HCT116 (cell line): ENCODE data around the gene HIVEP3. TPM values are rescaled to one million over a fixed set of nuclear protein-coding genes. Genes with fewer than 3 reads are reported as not detected.

Source experiments
- ATAC-seq: fragments of 200-7000 bp; cut with Tn5 transposase; 2 replicates; pipeline ENCODE4 v1.9.1; 2020; ENCODE audit warnings: mild to moderate bottlenecking, moderate library complexity
- BruUV-seq: library from RNA; stranded (reverse); fragments of 400-500 nt; replicated peaks from 2 replicates; lab custom pipeline; 2021; lab: Mats Ljungman, UMichigan
- CTCF ChIA-PET: fragments of 300-600 bp; sonication (Branson Sonifier 250); formaldehyde crosslinking; loops from one replicate; lab custom pipeline; 2021; ENCODE audit warnings: antibody characterized with exemption; lab: Charles Lee
- POLR2A ChIA-PET: fragments of 300-600, 350-600 bp; sonication (Branson Sonifier 250); formaldehyde crosslinking; loops from one replicate; lab custom pipeline; 2021; ENCODE audit warnings: antibody characterized with exemption; lab: Charles Lee
- RAD21 ChIA-PET, 2 experiments: fragments of 300-600 bp; sonication (Branson Sonifier 250); formaldehyde crosslinking; loops; one replicate each; lab custom pipeline; 2023; ENCODE audit warnings: low total read pairs in 2 of 2; ENCODE audit not compliant: uncharacterized antibody in 2 of 2, unreplicated experiment in 2 of 2, low non-redundant PET in 1 of 2; lab: Charles Lee
- DNase-seq: peaks from one replicate; pipeline ENCODE4 v3.0.0-alpha.2; 2010; ENCODE audit warnings: low read depth, low spot score
- H2AFZ ChIP-seq: fragments of 200-600 bp; shearing (Covaris generic), sonication (generic); 2 replicates; pipeline ENCODE4 v1.6.1; 2017; ENCODE audit warnings: low read depth, mixed run types, mixed read lengths, antibody characterized with exemption, low read length; ENCODE audit not compliant: poor library complexity, severe bottlenecking
- H3K27ac ChIP-seq: 2 replicates; pipeline ENCODE4 v1.5.1; 2012; ENCODE audit warnings: low read depth, low read length
- H3K27me3 ChIP-seq: fragments of 200-600 bp; sonication (generic); 2 replicates; pipeline ENCODE4 v1.6.1; 2016; ENCODE audit warnings: mixed run types, low read length, mixed read lengths; ENCODE audit not compliant: insufficient read depth
- H3K36me3 ChIP-seq, 2 experiments: fragments of 200-500 bp in 1 of 2; fragments of 200-600 bp in 1 of 2; sonication (Bioruptor generic) in 1 of 2; sonication (generic) in 1 of 2; 2 replicates each; pipeline versions ENCODE4 v1.5.1 to v1.6.1; 2014 to 2016; ENCODE audit warnings: low read length in 2 of 2, inconsistent platforms in 1 of 2, mixed read lengths in 1 of 2, mixed run types in 1 of 2; ENCODE audit not compliant: insufficient read depth in 2 of 2, control insufficient read depth in 1 of 2
- H3K4me1 ChIP-seq, 2 experiments: fragments of 200-600 bp in 1 of 2; sonication (generic) in 1 of 2; 2 replicates each; pipeline versions ENCODE4 v1.5.1 to v1.6.1; 2012 to 2017; ENCODE audit warnings: low read length in 2 of 2, inconsistent platforms in 1 of 2, mild to moderate bottlenecking in 1 of 2, mixed read lengths in 1 of 2, mixed run types in 1 of 2, moderate library complexity in 1 of 2; ENCODE audit not compliant: insufficient read depth in 2 of 2, control insufficient read depth in 1 of 2
- H3K4me2 ChIP-seq: fragments of 200-600 bp; sonication (generic); 2 replicates; pipeline ENCODE4 v1.6.1; 2017; ENCODE audit warnings: mixed run types, low read length, mixed read lengths
- H3K4me3 ChIP-seq, 2 experiments: fragments of 200-600 bp in 1 of 2; sonication (generic) in 1 of 2; replicated peaks in 1 of 2; 2 replicates each; pipeline ENCODE4 v1.5.1; 2011 to 2016; ENCODE audit warnings: low read length in 2 of 2, control low read depth in 1 of 2, low read depth in 1 of 2, mild to moderate bottlenecking in 1 of 2, mixed read lengths in 1 of 2, mixed run types in 1 of 2
- H3K79me2 ChIP-seq: fragments of 200-600 bp; sonication (generic); 2 replicates; pipeline ENCODE4 v1.6.1; 2017; ENCODE audit warnings: mild to moderate bottlenecking, mixed run types, low read length, moderate library complexity, mixed read lengths; ENCODE audit not compliant: insufficient read depth
- H3K9ac ChIP-seq: fragments of 200-600 bp; sonication (generic); 2 replicates; pipeline ENCODE4 v1.6.1; 2016; ENCODE audit warnings: low read length, mixed read lengths
- H3K9me2 ChIP-seq: fragments of 200-600 bp; sonication (generic), shearing (Covaris generic); 2 replicates; pipeline ENCODE4 v1.6.1; 2017; ENCODE audit warnings: mixed run types, mild to moderate bottlenecking, moderate library complexity; ENCODE audit not compliant: insufficient read depth
- H3K9me3 ChIP-seq, 2 experiments: fragments of 200-500 bp in 1 of 2; fragments of 200-600 bp in 1 of 2; sonication (Bioruptor generic) in 1 of 2; sonication (generic) in 1 of 2; 2 replicates each; pipeline ENCODE4 v1.6.1; 2014 to 2017; ENCODE audit warnings: low read length in 2 of 2, mixed read lengths in 2 of 2, inconsistent platforms in 1 of 2, low read depth in 1 of 2, mild to moderate bottlenecking in 1 of 2, mixed run types in 1 of 2, moderate library complexity in 1 of 2; ENCODE audit not compliant: control insufficient read depth in 1 of 2, insufficient read depth in 1 of 2
- H4K20me1 ChIP-seq: fragments of 200-600 bp; sonication (generic), shearing (Covaris generic); 2 replicates; pipeline ENCODE4 v1.6.1; 2017; ENCODE audit warnings: mixed run types, mild to moderate bottlenecking, moderate library complexity; ENCODE audit not compliant: insufficient read depth
- ATF3 ChIP-seq: IDR thresholded peaks from 2 replicates; pipeline ENCODE4 v1.6.1; 2012
- CBX3 ChIP-seq: IDR thresholded peaks from 2 replicates; pipeline ENCODE4 v1.6.1; 2012; ENCODE audit warnings: low read depth
- CEBPB ChIP-seq: IDR thresholded peaks from 2 replicates; pipeline ENCODE4 v1.6.1; 2012; ENCODE audit warnings: low read depth
- CTCF ChIP-seq, 3 experiments: fragments of 200-600 bp in 1 of 3; sonication (generic) in 1 of 3; IDR thresholded peaks in 2 of 3; conservative IDR thresholded peaks in 1 of 3; 2 replicates each; pipeline ENCODE4 v1.5.1; 2012 to 2017; ENCODE audit warnings: low read depth in 2 of 3, low read length in 2 of 3, antibody characterized with exemption in 1 of 3, borderline replicate concordance in 1 of 3, control low read depth in 1 of 3, mild to moderate bottlenecking in 1 of 3, mixed read lengths in 1 of 3, mixed run types in 1 of 3, moderate library complexity in 1 of 3; ENCODE audit not compliant: insufficient read depth in 1 of 3
- EGR1 ChIP-seq: IDR thresholded peaks from 2 replicates; pipeline ENCODE4 v1.6.1; 2012; ENCODE audit warnings: low read depth
- ELF1 ChIP-seq: IDR thresholded peaks from 2 replicates; pipeline ENCODE4 v1.6.1; 2012; ENCODE audit warnings: low read depth, borderline replicate concordance
- EZH2 ChIP-seq: fragments of 200-600 bp; sonication (generic); IDR thresholded peaks from 2 replicates; pipeline ENCODE4 v1.6.1; 2017; ENCODE audit warnings: antibody characterized with exemption, mixed run types
- FOSL1 ChIP-seq: IDR thresholded peaks from 2 replicates; pipeline ENCODE4 v1.6.1; 2012; ENCODE audit warnings: low read depth
- MAX ChIP-seq: IDR thresholded peaks from 2 replicates; pipeline ENCODE4 v1.6.1; 2012
- POLR2A ChIP-seq: IDR thresholded peaks from 2 replicates; pipeline ENCODE4 v1.7.0; 2011; ENCODE audit warnings: borderline replicate concordance; ENCODE audit not compliant: insufficient read depth, insufficient read length; ENCODE audit errors: extremely low read depth
- POLR2AphosphoS5 ChIP-seq: IDR thresholded peaks from 2 replicates; pipeline ENCODE4 v1.6.1; 2011; ENCODE audit warnings: mild to moderate bottlenecking, low read depth, low read length, moderate library complexity
- REST ChIP-seq: IDR thresholded peaks from 2 replicates; pipeline ENCODE4 v1.6.1; 2012; ENCODE audit warnings: low read depth
- SRF ChIP-seq: IDR thresholded peaks from 2 replicates; pipeline ENCODE4 v1.6.1; 2012; ENCODE audit warnings: low read depth
- TCF7L2 ChIP-seq: IDR thresholded peaks from 2 replicates; pipeline ENCODE4 v1.7.0; 2011; ENCODE audit warnings: borderline replicate concordance, inconsistent platforms; ENCODE audit not compliant: insufficient read depth, insufficient read length; ENCODE audit errors: extremely low read depth
- ZBTB33 ChIP-seq: IDR thresholded peaks from 2 replicates; pipeline ENCODE4 v1.6.1; 2011; ENCODE audit warnings: mild to moderate bottlenecking, low read length, moderate library complexity; ENCODE audit not compliant: insufficient replicate concordance; ENCODE audit errors: extremely low read depth
- ZFX ChIP-seq: fragments of 450-650 bp; IDR thresholded peaks from 2 replicates; pipeline ENCODE4 v1.6.1; 2017
- ZNF274 ChIP-seq: fragments of 200-500 bp; sonication (Bioruptor generic); IDR thresholded peaks from 2 replicates; pipeline ENCODE4 v1.6.1; 2014; ENCODE audit warnings: mild to moderate bottlenecking, low read depth, low read length, inconsistent platforms
- intact Hi-C: fragments of 100-400 bp; cut with micrococcal nuclease; formaldehyde crosslinking; loops from 2 replicates; pipeline ENCODE4 v1.10.0; 2022
- total RNA-seq: library from RNA; stranded (reverse); gene quantifications from one replicate; pipeline ENCODE4 v1.2.1, GENCODE V29; 2021; ENCODE audit not compliant: unreplicated experiment

The HIVEP3 gene
- total RNA-seq, 1 experiment from 2014 or later = 7.1 TPM

- no TSS peak for BruUV-seq
- CTCF ChIA-PET = no interaction called here
- Histone ChIP-seq H3K27ac (no peak overlapping the region), H4K20me1 (no peaks in the 10 kb centered on the region), H3K4me3 (no peak overlapping the region), H3K4me2 (no peak overlapping the region), H3K27me3 (no peaks in the 10 kb centered on the region), H3K36me3 (no peaks in the 10 kb centered on the region), H3K4me1 (peaks cover 0 to 6% of the 10 kb centered on the region in 2 experiments; a peak in 3 of 4 replicates), H3K9me2 (no peaks in the 10 kb centered on the region), H3K9ac (no peak overlapping the region), H3K79me2 (no peaks in the 10 kb centered on the region), H2AFZ (no peak overlapping the region), H3K9me3 (no peaks in the 10 kb centered on the region)
- no peak for TF ChIP-seq ZNF274
- TF ChIP-seq ELF1 = no peak
- TF ChIP-seq TCF7L2 = no peak
- no peak for TF ChIP-seq ZBTB33
- no peak for TF ChIP-seq FOSL1
- TF ChIP-seq CTCF (IDR thresholded peaks at IDR 0.05 in 2 of 3, conservative IDR thresholded peaks at IDR 0.05 in 1 of 3; ENCODE audit: borderline replicate concordance in 1 of 3, insufficient read depth in 1 of 3, low read depth in 2 of 3, low read length in 2 of 3) = no peak
- TF ChIP-seq MAX = no peak
- no peak for TF ChIP-seq POLR2AphosphoS5
- no peak for TF ChIP-seq CBX3
- no peak for TF ChIP-seq EGR1
- no peak for TF ChIP-seq POLR2A
- no peak for TF ChIP-seq EZH2
- TF ChIP-seq REST = no peak
- TF ChIP-seq ZFX = no peak
- TF ChIP-seq ATF3 = no peak
- TF ChIP-seq SRF = no peak
- TF ChIP-seq CEBPB = no peak
- POLR2A ChIA-PET = no interaction called here
- DNase-seq (no peak), ATAC-seq (no peak)
- intact Hi-C loops = no loop called here
- RAD21 ChIA-PET = no interaction called here
Measured at GRCh38 chr1:41465741-41466140, 453.0 kb downstream of the HIVEP3 start.
